IPS DF 4.7 (cell line): ENCODE measurements around the gene IL23A.
"Not testable (repeated sequence)": the region's sequence is repeated elsewhere in the genome, so short reads cannot be mapped to it uniquely, and the experiment has no call there.

Source experiments
- DNase-seq: peaks from one replicate; pipeline ENCODE4 v3.0.0-alpha.2; 2013; ENCODE audit warnings: low spot score; ENCODE audit errors: extremely low read depth

IL23A gene

DNA sequence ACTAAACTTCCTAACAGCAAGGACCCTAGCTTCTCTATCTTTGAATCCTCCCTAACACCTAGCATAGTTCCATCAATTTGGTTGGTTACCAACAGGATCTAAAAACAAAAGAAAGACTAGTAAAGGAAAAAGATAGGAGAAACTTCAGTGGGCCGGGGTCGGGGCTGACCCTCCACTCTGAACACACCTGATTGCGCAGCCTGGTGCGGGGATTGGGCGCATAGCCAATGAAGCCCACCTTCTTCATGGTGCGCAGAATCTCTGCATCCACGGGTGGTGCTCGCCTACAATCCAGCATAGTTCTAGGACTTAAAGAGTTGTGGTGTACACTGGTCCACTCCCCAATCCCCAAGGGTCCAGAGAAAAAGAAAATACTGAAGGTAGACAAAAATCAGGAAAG lies 12.6 kb upstream of the IL23A start:
- no peak for DNase-seq

DNA sequence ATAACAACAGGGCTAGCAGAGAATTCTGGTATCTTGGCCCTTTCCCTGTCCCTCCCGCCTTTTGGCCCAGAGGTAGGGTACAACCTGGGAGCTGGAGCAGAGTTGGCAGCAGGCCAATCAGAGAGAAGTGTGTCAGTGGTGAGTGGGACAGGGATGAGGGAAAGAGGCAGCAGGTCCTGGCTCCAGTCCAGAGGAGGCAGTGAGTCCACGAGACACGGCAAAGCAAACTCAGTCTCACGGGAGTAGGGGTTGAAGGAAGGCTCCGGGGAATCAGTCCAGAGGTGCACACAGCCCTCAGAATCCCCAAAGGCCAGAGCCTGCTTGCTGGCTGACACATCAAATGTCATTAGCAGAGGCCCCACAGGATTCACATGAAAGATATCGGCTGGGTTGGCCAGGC lies 12.2 kb upstream of the IL23A start:
- DNase-seq: no peak

DNA sequence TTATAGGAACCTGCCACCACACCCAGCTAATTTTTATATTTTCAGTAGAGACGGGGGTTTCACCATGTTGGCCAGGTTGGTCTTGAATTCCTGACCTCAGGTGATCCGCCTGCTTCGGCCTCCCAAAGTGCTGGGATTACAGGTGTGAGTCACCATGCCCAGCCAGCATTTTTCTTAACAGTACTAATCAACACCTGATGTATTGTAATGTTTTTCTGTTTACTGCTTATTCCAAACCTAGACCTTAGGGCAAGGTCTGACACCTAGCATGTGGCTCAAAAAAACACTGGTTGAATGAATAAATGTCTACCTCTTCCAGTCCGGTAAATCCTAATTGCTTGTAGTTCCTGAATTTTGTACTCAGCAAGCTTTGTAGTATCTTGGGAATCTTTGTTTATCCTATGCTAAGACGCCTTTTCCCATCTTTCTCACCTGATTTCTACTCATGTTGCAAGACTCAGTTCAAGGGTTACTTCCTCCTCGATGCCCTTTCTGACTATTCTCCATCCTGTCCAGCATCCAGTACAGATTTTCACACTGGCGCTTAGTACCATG lies 7.7 kb upstream of the IL23A start:
- no peak for DNase-seq

DNA sequence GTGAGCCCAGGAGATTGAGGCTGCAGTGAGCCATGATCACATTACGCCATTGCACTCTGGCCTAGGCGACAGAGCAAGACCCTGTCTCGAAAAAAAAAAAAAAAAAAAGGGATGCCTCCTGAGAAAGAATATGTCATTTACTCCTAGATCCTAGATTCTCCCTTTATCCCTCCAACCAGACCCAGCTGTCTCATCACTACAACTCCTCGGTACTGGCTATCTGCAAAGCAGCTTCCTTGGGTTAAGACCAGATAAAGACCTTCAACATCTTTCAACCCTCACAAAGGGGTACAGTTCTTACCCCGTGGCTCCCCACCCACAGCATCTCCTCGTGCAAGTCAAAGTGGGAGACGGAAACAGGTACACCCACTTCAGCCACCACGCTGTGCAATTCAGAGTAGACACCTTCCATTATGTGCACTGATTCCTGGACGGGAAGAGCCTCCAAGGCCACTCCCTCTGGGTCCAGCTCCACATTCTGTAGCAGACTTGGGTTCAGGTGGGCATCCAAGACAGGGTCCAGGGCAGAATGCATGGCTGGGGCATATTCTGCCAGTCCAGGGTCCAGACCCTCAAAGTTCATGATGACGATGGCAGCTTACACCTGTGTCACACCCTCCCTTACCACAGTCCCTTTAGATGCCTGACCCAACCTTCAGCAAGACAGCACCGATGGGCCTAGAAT lies 6.0 kb upstream of the IL23A start:
- no peak for DNase-seq

DNA sequence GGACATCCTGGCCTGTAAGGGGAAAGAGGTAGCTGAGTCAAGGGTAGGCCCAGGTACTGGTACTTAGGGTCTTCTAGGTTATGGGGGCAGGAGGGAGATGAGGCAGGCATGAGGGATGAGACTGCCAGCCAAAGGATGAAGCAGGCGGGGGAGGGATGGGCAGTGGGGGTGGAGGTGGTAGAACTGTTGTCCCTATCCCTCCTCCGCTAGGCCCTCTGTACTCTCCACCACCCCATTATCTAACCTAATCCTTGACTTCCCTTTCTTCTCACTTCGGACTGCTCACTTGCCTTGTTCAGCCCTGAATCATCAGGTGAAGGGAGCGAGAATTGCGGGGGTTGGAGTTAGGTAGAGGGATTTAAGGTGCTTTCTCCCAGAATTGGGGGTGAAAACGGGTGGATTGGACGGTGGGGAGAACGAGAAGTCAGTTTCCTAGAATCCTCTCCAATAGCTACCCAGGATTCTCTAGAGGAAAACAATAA lies 5.4 kb upstream of the IL23A start:
- no peak for DNase-seq

DNA sequence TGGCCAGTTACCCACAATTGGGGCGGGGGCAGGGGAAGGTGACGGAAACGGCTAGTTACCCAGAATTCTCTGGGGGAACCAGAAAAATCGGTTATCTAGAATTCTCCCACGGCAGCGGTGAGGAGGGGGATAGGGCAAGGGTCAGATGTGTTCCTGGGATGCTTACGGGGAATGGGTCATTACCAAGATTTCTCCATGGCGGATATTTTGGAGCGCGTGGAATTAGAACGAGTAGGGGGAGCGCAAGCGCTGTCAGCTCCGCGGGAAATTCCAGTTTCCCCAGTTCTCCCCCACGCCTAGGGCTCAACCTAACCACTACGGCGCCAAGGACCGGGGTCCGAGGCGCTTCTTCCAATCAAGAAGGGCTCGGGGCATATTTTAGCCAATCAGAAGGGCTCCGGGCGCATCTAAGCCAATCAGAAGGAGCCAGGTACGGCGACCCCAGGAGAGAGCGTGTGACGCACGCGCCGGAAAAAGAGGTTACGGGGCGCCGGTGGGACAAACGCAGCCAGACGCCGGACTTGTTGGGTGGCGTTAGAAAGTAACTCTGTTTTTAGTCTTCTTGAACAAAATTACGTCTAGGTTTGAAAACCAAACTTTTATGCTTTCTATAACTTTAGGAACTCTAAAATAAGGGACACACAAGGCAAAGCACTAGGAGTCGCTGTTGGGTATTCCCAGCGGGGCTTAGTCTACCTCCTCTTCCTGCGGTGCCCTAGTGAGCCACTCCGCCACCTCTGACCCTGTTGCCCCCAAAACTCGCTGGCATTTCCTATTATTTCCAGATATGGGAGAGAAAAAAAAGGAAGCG lies 4.8 kb upstream of the IL23A start, which contains the start of gene PAN2:
TSS of gene PAN2 (minus strand) at position 322 of the 811 bp plus-strand sequence. CDS start 906 bp downstream, outside the sequence.
- DNase-seq: peak; percentile 94

DNA sequence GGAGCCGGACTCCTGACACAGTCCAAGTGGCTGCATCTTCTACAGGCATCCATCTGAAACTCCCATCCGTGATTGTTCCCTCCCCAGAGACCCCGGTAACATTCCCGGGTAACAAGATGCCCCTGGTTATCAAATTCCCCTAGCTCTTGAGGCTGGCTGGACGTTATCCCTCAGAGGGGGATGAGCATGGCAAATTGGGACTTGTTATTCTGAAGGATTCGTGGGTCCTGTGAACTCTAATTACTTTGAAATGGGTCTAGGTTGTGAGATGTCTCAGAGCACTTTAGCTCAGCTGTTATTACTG lies 4.2 kb upstream of the IL23A start:
- no peak for DNase-seq

DNA sequence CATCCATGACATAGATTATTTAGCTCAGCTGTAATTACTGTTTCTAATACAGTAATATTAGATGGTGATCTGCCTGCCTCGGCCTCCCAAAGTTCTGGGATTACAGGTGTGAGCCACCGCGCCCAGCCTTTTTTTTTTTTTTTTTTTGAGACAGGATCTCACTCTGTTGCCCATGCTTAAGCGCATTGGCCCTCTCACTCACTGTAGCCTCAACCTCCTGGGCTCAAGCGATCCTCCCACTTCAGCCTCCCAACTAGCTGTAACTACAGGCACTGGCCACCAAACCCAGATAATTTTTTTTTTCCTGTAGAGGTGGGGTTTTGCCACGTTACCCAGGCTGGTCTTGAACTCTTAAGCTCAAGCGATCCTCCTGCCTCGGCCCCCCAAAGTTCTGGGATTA lies 3.2 kb upstream of the IL23A start:
- not testable (repeated sequence) for DNase-seq

DNA sequence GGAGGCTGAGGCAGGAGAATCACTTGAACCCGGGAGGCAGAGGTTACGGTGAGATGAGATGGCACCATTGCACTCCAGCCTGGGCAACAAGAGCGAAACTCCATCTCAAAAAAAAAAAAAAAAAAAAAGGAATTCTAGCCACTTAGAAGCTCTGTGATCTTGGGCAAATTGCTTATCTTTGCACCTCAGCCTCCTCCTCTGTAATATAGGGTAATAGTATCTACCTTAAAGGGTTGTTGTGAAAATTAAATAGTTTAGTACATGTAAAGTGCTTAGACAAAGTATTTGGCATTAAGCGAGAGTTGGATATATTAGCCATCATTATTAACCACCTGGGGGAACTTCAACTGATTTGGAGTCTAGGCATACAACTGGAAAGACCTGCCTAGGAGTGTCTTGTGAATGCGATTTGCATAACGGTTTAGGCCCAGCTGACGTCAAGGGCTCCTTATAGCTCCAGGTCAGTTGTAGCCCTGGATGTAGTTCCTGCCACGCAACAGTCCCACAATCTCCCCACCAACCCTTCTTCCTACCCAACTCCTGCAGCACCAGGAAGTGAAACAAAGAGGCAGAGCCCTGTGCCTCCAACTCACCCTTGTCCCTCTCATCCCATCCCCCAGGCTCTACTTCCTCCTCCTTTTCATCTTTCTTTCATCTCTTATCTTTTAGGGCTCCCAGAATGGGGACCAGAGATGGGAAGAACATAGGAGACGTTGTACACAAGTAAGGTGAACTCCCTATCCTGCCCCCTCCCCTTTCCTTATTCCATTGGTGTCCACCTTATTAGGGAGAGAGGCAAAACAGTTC lies 2.1 kb upstream of the IL23A start:
- no peak for DNase-seq

DNA sequence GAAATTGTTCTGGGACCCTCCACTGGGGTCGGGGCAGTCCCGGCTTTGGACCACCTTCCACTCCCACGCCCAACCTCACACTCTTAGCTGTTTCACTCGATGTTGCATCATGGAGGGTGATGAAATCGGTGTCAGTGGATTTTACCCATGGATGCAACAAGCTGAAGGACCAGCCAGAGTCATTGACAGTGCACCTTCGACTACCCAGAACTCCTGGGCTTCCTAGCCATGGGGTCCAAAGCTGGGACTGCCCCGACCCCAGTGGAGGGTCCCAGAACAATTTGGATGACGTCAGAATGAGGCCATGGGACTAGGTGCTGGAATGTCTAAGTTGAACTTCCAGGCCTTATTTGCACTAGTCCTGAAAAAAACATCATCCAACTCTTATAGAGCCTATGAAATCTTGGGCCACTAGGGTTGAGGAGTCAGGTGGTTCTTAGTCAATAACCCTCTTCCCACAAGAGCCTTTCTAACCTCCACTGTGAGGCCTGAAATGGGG lies 882 bp upstream of the IL23A start:
- DNase-seq: no peak

DNA sequence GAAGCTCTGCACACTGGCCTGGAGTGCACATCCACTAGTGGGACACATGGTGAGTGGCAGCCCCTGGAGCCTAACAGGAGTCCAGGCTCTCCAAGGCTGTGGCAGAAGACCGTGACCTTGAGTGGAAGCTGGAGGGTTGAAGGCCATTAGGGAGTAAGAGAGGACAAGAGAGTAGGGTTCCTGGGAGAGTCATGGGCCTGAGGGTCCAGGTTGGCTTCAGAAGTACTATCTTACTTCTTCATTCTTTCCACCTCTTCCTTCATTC lies 406 bp downstream of the IL23A start:
- no peak for DNase-seq

DNA sequence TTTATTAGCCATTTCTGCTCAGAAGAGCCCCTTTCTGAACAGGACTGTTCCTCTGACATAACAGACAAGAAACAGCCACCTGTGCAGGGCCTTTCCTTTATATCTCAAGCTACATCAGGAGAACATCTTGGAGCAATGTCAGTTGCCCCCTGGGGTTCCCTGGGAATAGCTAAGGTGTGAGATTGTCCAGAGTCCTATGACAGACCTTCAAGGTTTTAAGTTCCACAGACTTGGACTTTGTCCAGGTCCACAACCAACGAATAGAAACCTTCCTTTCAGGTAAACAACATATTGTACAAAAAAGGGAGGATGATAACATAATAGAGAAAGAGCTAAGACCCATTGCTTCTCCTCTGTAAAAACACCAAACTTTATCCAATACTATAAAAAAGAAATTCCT lies 2.9 kb downstream of the IL23A start:
- DNase-seq: no peak

DNA sequence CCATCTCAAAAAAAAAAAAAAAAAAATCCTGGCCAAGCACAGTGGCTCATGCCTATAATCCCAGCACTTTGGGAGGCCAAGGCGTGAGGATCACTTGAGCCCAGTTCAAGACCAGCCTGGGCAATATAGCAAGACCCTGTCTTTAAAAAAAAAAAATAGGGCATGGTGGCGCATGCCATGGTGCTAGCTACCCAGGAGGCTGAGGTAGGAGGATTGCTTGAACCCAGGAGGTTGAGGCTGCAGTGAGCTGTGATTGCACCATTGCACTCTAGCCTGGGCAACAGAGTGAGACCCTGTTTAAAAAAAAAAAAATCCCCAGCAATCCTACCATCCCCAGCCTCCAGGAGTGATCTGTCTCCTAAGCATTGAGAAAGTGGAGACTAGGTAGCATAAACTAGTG lies 3.6 kb downstream of the IL23A start:
- not testable (repeated sequence) for DNase-seq

DNA sequence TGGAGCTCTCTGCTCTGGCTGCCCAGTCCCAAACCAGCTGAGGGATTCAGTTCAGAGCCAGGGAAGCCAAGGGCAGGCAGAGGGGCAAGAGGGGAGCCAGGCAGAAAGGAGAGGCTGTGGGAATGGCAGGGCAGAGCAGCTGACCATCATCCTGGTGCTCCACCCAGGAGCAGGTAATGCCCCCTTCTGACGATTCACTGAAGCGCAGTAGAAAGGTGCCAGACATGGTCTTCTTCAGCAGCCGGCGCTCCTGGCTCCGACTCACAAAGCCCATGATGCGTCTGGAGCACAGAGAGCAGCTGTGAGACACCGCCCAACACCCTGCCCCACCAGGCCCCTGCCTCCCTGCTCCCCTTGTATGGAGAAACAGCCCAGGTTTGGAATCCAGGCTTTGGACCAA lies 8.0 kb downstream of the IL23A start:
- no peak for DNase-seq

DNA sequence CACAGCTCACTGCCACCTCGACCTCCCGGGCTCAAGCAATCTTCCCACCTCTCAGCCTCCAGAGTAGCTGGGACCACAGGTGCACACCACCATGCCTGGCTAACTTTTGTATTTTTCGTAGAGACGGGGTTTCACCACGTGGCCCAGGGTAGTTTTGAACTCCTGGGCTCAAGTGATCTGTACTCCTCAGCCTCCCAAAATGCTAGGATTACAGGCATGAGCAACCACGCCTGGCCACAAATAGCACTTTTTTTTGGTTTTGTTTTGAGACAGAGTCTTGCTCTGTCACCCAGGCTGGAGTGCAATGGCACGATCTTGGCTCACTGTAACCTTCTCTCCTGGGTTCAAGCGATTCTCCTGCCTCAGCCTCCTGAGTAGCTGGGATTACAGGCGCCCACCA lies 8.6 kb downstream of the IL23A start:
- not testable (repeated sequence) for DNase-seq

DNA sequence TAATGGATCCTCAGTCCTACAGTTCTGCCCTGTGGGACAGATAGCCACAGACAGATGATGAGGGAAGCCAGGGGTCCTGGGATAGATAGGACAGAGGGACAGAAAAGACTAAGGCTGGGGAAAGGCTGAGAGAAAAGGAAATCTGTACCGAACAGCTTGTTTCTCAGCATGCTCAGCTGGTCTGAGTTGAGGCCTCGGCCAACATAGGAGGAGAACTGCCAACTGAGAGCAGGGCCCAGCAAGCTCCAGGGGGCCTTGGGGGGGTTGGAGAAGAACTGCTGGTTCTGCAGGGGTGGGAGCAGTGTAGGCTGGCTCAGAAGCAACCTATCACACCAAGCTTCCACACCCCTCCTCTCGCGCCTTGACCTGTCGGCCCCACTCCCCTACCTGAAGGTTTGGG lies 10.1 kb downstream of the IL23A start:
- no peak for DNase-seq

DNA sequence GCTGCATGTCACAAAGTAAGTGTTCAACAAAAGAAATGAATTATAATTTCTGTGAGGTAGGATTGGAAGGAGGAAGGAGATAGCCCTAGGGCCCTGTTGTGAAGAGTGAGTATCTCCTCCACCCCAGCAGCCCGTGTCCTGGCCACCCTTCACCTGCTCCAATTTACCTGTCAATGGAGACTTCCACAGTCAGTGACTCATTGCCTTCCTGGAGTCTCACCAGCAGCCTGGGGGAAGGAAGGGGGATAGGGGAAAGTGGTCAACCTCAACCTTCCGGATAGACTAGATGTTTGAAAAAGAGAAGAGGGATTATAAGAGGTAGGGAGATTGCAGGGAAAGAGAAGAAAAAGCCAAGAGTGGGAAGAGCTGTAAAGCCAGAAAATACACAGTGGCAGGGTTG lies 12.0 kb downstream of the IL23A start:
- no peak for DNase-seq

DNA sequence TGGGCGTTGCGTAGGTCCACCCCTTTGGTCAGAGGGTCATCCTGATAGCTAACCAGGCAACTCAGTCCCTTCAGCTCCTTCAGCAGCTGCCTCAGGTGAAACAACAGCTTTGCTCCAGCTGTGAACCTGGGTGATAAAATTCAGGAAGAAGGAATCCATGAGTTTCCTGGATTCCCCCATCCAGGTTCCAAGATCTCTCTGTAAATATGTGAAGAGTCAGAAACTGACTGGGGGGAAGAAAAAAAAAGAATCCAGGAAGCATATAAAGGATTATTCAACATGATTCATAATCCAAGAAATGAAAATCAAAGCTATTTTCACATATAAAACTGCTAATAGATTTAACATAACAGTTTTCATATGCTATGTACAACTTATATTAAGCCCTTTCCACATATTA lies 12.6 kb downstream of the IL23A start:
- no peak for DNase-seq

DNA sequence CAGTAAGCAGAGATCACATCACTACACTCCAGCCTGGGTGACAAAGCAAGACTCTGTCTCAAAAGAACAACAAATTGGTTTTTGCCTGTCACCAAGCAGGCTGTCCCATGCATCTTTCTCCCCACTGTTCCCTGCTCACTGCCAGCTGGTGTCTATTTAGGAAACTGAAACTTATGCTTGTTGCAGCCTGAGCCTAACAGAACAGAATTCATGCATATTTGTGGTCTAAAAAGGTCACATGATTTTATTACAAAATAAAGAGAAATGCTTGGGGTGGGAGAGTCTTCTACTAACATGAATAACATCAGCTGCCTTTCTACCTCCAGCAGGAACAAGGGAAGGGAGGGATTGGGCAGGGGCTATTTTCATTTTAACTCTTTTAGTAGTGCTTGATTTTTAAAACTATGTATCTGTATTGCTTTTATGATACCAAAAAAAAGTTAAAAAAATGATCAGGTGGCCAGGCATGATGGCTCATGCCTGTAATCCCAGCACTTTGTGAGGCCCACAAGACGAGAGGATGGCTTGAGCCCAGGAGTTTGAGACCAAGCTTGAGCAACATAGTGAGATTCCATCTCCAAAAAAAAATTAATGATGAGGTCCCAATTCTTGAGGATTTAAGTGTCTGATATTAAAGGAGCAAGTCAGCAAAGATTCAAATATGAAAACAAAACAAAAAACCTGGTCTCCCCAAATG lies 20.3 kb downstream of the IL23A start:
- DNase-seq: no peak

DNA sequence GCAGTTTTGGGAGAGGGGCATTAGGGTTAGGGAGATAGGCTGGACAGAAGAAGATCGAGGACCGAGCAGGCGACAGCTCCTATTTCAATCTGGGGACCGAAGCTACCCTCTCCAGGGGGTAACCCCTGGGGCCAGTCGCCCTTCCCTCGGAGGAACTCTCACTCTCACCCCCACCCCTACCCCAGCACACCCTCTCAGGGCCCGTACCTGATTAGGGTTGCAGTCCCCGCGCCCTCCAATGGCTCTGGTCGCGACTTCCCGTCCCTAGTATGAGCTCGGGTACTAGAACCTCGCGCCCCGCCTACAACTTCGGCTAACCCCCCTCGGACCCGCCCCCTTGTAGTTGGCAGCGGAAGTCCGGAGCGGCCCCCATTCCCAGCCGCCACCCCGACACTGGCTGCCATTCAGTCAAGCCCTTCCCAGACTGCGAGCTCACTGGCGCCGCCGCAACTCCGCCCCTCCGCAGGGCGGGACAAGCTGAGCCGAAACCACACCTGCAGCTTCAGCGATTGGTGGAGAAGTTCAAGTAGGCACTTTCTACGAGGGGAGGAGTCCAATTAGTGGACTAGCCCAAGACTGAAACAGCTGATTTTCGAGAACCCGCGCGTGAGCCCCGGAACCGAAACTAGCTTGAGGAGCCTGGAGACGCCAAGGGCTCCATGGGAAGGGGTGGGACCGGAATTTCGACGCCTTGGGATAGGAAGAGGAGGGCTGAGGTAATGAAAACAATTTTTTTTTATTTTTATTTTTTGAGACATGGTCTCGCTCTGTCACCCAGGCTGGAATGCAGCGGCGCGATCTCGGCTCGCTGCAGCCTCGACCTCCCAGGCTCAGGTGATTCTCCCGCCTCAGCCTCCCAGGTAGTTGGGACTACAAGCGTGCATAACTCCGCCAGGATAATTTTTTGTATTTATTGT lies 21.4 kb downstream of the IL23A start, which contains the start of gene STAT2:
TSS of gene STAT2 (minus strand) at position 257 of the 917 bp plus-strand sequence. CDS start 3,536 bp downstream, outside the sequence.
- peak; percentile 100 for DNase-seq
